SHP77 (cell line): ENCODE results near the gene PPP1R1A.

Experiments
- DNase-seq, 2 experiments: peaks; one replicate each; lab custom pipeline; 2025; lab: John Stamatoyannopoulos, UW

Gene PPP1R1A

DNA sequence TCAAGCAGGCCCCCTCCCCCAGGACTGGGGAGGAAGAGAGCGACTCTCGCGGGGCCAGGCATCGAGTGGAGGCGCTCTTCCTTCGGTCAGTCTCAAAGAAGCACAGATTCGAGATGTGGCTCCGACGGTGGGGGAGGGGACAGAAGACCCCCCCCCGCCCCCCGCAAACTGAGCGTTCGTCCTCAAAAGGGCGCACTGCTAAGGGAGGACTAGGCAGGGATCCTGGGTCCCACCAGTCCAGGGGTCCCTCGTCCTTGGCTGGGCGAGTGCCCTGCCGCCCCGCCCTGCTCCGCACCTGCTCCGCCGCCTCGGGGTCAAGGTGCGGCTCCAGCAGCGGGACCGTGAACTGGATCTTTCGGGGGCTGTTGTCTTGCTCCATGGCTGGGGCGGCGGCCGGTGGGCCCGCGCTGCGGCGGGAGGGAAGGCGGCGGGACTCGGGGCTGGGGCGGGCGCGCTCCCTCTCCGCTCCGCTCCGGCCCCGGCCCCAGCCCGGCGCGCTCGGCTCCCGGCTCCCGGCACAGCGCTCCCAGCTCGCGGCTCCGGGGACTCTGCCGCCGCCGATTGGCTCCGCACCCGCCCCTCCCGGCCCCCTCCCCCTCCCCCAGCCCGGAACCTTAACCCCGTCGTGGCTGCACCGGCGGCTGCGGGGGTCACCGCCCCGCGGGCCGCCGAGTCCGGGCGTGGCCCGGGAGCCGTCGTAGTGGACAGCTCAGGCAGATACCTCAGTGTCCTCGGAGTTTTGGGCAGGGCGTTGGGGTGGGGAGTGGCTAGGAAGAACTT, at the start of gene PPP1R1A:
TSS of gene PPP1R1A (minus strand) at position 550 of the 780 bp plus-strand sequence. CDS start at position 379, 171 bp downstream.
- DNase-seq = no peak

DNA sequence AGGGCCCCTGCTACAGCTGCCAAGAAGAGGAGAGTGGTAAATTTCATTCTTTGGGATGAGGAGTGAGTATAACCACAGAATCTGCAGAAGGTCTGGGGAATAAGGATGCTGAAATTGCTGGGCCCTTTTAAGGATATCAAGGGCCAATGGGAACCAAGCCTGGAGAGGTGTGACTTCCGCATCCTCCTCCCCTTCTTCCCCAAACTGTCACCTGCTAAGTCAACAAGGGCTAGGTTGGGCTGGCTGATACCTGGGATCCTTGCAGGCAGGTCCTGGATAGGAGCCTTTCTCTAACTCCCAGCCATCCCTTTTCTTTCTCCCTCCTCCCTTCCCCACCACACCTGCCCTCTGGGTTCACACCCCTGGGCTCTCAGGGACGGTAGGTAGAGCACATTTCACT, 46.3 kb upstream of the PPP1R1A start, which contains the start of gene LACRT:
TSS of gene LACRT (minus strand) at position 101 of the 400 bp plus-strand sequence. CDS start at position 47, 54 bp downstream.
- DNase-seq = no peak

GRCh38 chr12:54631988-54632728, 43.7 kb upstream of the PPP1R1A start:
- DNase-seq = no peak

DNA sequence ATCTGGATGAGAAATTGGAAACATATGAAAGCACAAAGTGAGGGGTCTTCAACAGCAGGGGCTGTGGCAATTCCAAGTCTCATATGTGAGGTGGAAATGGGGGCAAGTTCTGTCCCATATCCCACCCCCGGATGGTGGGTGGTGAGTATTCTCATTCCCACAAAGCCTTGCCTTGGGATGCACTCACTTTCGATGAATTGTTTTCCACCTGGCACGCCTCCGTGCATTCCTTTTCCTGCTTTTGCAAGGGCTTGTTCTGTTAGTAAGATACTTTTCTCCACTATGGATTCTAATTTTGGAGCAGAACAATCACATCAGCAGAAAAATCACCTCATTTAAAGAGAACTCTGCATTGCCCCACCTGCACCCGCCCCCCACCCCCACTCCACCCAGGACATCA, 43.1 kb upstream of the PPP1R1A start:
- DNase-seq = no peak

- DNase-seq = no peak
Measured at GRCh38 chr12:54629925-54630324, 41.5 kb upstream of the PPP1R1A start.

DNA sequence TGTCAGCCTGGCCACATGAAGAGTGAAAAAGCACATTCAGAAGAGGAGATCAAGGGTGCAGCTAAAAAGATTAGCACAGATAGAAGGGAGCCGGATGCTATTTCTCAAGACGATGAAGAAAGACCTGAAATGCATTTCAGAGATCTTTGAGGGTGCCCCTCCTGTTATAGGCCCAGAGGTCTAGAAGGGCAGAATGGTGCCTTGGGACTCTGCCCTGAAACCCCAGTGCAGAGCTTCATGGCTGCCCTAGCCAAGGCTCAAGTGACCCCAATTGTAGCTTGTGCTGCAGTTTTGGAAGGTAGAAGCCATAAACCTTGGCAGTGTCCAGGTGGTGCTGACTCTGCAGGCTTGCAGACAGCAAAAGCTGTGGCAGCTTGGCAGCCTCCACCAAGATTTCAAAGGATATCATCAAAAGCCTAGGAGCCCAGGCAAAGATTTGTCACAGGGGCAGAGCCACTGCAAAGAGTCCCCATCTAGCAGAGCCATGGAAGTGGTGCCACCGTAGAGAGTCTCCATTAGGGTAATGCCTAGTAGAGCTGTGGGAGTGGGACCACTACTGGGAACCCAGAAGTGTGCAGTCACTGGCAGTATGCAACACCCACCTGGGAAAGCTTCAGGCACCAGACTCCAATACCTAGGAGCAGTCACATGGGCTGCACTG, 39.9 kb upstream of the PPP1R1A start:
- no peak for DNase-seq

GRCh38 chr12:54627304-54627703, 38.8 kb upstream of the PPP1R1A start:
- no peak for DNase-seq

DNA sequence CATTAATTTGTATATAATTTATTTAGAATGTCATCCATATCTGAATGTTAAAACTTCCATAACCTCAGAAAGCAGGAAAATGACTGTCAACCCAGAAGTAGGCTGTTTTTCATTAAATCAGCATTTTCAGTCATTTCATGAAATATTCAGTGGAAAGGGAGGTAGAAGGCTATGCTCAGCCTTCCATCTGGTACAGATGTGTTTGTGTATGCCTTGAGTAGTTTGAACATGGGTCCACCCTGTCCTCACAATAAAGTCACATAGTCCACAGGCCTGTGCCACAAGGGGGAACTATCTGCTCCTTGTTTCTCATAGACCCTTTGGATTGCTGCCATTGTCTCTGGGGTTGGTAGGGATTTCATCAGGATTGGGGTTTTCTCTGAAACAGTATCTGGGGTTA, 37.1 kb upstream of the PPP1R1A start:
- DNase-seq = no peak

DNA sequence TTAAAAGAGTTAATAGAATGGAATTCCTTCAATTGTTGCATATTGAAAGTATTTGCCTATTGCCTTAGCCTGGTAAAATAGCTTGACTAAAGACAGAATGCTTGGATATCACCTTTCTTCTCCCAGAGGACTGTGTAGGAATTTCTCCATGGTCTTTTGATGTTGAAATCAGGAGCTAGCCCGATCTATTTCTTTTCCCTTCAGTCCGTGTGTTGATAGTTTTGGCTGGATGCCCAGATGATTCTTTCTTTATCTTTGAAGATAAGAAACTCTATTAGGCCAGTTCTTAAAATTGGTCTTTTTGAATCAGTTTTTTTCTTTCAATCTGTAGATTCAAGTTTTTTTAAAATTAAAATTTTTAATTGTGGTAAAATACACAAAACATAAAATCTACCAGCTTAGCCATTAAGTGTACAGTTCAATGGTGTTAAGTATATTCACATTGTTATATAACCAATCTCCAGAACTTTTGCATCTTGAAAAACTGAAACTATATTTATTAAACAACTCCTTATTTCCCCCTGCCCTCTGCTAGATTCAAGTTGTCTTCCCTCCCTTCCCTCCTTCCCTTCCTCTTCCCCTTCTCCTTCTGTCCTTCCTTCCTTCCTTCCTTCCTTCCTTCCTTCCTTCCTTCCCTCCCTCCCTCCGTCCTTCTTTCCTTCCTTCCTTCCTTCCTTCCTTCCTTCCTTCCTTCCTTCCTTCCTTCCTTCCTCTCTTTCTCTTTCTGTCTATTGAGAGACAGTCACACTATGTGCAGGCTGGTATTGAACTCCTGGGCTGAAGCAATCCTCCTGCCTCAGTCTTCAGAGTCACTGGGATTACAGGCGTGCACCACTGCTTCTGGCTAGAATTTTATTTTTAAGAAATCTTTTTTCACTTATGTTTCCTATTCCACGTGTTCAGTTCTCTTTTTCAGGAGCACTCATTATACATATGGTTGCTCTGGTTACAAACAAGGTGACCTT, 36.1 kb upstream of the PPP1R1A start:
- no peak for DNase-seq

DNA sequence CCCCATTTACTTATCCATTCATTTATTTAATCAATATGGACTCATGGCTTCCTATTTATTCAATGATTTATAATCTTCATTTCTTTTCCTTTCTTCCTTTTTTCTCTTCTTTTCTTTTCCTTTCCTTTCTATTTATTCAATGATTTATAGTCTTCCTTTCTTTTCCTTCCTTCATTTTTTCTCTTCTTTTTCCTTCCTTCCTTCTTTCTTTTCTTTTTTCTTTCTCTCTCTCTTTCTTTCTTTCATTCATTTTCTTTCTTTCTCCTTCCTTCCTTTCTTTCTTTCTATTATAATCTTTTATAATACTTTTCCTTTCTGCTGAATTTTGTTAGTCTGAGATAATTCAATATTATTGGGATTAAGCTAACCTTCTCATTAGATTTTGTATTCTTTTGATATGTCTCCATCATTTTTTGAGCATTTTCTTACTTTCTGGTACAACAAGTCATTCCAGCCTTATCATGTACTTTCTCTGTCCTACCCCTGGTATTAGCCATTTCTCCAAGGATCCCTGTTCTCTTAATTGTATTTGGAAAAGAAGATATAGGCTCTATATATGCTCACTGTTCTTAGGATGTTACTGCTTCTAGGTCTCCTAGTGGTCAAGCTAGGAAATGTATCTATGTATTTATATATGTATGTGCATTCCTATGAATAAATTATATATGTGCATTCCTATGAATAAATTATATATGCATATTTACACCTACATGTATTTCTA, 34.2 kb upstream of the PPP1R1A start:
- no peak for DNase-seq

DNA sequence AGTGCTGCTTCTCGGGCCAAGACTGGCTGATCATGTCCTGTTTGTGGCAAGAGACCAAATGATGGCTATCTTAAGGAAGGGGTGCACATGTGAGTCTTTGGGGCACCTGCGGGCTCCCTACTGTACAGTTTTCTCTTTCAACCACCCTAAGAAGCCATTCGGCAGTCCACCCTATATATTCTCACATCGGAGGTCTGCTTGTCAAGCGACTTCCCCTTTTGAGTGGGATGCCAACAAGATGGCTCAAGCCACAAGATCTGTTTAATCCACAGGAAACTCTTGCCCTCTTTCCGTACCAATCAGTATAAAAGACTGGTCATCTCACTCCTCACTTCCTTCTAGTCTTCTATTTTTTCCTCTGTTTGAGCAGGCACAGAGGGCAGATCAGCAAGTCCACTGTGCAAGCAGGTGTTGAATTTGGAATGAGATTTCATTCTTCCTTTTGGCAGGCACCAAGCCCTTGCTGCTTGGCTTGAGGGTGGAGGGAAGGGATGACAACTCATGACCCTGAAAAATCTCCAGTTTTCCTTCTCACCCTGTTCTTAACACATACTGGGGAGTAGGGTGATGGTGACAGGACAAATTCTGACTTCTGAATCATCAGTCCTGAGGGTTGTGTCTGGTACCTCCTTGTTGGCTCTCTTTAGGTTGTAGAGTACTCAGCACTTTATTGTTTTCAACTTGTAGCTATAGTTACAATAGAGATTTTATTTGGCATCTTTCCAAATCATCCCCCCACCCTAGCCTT, 28.6 kb upstream of the PPP1R1A start:
- DNase-seq = no peak

DNA sequence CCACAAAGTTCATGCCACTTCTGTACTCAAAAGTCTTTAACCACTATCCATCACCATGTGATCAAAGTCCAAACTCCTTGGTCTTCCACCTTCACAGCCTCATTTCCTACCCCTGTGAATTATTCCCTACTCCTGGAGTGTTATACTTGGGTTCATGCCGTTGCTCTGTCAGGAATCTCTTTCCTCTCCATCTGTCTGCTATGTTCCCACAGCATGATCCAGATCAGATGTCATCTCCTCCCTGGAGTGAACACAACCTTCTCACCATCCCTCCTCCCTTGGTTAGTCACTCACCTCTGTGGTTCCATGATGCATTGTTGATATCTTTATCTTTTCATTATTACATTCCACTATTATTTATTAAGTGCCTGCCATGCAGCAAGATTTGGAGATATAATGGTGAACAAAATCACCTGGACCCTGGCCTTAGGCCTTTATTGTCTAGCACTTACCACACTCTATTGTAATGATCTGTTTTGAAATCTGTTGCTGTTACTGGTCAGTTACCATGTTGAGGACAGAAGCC, 23.8 kb upstream of the PPP1R1A start:
- no peak for DNase-seq

GRCh38 chr12:54611715-54612149, 23.3 kb upstream of the PPP1R1A start:
- no peak for DNase-seq

- DNase-seq = no peak
Measured at GRCh38 chr12:54608769-54609168, 20.3 kb upstream of the PPP1R1A start.

- no peak for DNase-seq
Measured at GRCh38 chr12:54608156-54608555, 19.7 kb upstream of the PPP1R1A start.

DNA sequence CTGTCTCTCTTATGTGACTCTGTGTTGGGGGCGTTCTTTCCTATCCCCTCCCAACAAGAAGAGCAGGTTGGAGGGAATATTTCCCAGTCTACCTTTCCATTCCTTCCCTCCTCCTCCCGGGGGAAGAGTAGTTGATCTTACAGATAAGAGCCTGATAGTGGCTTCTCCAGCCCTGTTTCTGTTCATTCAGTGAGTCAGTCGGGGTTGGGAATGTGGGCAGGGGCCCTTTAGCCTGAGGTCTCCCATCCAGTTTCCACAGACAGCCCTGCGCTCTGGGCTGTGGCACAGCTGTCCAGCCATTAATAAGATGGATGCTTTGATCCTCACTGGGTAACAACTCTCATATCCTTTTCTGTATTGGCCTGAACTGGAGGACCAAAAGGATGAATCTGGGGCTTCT, 18.1 kb upstream of the PPP1R1A start:
- DNase-seq = no peak

DNA sequence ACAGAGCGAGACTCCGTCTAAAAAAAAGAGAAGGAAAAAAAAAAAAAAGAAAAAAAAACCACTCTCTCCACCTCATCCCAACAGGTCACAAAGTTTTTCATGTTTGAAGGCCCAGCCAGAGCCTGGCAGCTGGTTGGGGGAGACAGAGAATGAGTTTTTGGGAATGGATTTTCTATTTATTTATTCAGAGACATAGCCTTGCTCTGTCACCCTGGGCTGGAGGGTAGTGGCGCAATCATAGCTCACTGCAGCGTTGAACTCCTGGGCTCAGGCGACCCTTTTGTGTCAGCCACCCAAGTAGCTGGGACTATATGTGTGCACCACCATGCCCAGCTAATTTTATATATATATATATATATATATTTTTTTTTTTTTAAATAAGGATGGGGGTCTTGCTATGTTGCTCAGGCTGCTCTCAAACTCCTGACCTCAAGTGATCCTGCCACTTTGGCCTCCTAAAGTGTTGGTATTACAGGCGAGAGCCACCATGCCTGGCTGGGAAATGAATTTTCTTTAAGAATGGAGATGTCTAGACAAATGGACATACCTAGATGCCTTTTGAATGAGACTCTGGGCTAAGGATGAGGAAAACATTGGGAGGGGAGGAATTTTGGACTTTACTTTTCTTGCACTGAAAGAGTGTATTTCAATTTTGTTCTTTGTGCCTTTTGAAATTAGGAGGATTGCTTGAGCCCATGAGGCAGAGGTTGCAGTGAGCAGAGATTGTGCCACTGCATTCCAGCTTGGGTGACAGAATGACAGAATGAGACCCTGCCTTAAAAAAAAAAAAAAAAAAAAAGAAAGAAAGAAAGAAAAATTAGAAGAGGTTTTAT, 16.9 kb upstream of the PPP1R1A start:
- no peak for DNase-seq

DNA sequence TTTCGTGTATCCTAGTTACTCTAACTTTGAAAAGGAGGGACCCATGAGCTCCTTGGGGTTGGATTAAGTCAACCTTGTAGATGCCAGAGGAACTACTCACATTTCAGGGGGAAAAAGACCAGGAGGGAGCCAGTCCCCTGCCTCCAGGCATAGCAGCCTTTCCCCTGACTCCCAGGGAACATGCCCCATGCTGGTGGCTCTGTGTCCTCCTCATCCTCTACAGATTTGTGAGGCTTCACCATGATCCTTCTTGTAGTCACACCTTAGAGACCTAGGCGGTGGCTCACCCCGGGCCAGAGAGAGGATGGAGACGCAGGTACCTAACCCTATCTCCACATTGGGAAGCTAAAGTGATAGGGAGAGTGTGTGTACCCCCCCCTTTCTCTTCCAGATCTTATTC, 16.0 kb upstream of the PPP1R1A start:
- DNase-seq = no peak

DNA sequence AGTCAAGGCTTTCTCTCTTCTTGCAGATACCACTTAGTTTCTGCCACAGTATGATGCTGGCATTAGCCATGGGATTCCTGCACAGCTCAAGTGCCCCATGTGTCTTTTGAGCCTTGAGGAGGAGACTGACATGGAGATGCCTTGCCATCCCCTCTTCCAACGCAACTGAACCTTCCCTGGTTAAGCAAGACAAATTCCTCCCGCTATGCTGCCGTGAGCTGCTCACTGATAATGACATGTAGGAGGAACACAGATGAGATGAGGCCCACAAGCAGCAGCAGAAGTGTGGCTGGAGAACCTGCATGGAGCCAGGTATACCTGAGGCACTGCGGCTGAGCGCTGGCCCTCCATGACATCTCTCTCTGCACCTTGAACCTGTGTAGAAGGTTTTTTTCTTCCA, 15.4 kb upstream of the PPP1R1A start:
- DNase-seq = no peak
